Myocyte (in vitro differentiated cells): ENCODE results near the gene RIPOR3. TPM values are rescaled to one million over a fixed set of nuclear protein-coding genes. Genes with fewer than 3 reads are reported as not detected.
"Not testable (repeated sequence)": the region's sequence is repeated elsewhere in the genome, so short reads cannot be mapped to it uniquely, and the experiment has no call there.

Source experiments
- DNase-seq: peaks from one replicate; pipeline ENCODE4 v3.0.0-alpha.2; 2012; ENCODE audit warnings: low read depth
- total RNA-seq: library from RNA; depleted of rRNA; stranded (reverse); fragments of >200 nt; gene quantifications from 2 replicates; pipeline ENCODE4 v1.2.3, GENCODE V29; 2014

The RIPOR3 gene
- total RNA-seq, 1 donor from 2014 or later, result 0.16 TPM

DNA sequence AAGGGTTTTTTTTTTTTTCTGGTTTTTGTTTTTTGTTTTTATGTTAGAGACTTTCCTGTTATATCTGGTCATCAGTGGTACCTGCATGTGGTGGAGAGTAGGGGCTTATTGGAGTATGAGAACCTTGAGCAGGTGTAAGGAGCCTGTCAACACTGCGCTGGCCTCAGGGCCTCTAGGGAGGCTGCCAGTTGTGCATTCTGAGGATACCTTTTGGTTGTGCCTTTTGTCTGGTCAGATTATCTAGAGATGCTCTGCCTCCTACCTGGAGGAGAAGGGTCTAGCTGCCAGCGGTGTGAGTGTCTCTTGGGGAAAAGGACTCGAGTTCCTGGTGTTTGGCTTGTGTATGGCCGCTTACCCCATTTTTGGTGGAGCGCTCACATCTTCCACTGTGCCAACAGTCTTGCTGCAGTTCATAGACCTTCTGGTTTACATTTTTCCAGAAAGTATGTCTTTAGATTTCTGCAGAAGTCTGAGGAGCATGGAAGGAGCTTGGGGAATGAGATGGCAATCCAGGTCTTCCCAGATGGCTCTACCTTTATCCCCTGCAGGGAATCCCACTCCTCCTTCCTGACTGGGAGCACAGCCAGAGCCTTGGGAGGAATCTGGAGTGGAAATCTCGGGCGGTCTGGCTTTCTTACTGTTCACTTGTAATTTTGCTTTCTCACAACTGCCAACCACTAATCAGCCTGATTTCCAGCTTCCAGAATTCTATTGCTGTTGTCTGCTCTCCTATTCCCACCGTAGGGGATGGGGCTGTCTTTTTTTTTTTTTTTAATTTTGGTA is 131.3 kb downstream of the RIPOR3 start:
- no peak for DNase-seq

DNA sequence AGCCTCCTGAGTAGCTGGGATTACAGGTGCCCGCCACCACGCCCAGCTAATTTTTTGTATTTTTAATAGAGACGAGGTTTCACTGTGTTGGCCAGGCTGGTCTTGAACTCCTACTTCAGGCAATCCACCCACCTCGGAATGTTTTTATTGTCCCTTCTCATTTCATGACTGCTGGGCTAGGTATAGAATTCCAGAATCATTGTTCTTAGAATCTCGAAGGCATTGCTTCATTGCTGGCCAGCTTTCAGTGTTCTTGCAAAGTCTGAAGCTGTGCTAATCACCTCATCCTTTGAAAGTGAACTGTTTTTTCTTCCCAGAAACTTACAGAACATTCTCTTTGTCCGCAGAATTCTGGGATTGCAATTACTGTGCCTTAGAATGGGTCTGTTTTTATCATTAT is 132.2 kb downstream of the RIPOR3 start:
- DNase-seq, result no peak

GRCh38 chr20:50558483-50558925 is 132.8 kb downstream of the RIPOR3 start:
- peak; percentile 81 for DNase-seq

- DNase-seq, result no peak
Observed at GRCh38 chr20:50557549-50558134, 133.7 kb downstream of the RIPOR3 start.

DNA sequence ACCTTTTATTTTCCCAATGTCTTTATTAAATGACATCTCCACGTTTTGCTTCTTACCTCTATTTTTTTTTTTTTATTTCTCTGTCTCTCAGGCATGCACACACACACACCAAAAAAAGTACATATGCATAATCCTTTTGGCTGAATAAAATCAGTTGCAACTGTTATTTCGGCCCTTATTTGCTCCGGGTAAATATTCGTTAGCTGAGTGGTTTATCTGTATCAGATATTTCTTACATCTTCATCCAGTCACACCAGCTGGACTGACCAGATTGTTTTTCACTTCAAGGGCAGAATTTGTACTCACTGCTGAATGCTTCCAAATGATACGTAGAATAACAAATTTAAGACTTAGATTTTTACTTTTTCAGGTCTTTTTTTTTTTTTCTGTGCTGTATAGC is 135.7 kb downstream of the RIPOR3 start:
- DNase-seq, result no peak

DNA sequence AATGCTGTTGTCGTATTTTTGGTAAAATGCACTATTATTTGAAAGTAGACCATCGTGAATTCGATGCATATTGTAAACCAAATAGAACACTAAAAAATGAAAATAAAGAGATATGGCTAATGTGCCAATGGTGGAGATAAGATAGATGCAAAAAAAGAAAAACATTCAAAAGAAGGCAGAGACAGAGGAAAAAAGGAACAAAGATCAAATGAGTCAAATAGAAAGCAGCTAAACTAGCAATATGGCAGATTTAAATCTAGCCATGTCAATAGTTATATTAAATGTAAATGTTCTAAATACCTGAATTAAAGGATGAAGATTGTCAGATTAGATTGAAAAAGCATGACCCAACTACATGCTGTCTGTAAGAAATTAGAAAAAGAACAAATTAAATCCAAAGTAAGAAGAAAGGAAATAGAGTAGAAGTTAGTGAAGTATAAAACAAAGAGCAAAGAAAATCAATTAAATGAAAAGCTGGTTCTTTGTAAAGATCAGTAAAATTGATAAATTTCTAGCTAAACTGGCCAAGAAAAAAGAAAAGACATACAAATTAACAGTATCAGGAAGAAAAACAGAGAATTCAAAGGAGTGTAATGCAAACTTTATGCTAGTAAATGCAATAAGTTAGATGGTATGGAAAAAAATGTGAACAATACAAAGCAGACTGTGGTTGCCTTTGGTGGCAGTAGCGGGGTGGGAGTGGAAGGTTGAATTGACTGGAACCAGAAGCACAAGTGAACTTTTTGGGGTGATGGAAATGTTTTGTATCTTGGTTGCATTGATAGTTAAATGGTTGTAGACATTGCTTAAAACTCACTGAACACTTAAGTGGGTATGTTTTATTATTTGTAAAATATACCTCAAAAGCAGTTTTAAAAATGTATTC is 136.4 kb downstream of the RIPOR3 start:
- DNase-seq, result no peak

- no peak for DNase-seq
Observed at GRCh38 chr20:50552979-50553378, 138.4 kb downstream of the RIPOR3 start.

GRCh38 chr20:50551288-50551687 is 140.1 kb downstream of the RIPOR3 start:
- no peak for DNase-seq

GRCh38 chr20:50550531-50550930 is 140.8 kb downstream of the RIPOR3 start:
- DNase-seq, result no peak

GRCh38 chr20:50548396-50548795 is 142.9 kb downstream of the RIPOR3 start:
- DNase-seq, result no peak

DNA sequence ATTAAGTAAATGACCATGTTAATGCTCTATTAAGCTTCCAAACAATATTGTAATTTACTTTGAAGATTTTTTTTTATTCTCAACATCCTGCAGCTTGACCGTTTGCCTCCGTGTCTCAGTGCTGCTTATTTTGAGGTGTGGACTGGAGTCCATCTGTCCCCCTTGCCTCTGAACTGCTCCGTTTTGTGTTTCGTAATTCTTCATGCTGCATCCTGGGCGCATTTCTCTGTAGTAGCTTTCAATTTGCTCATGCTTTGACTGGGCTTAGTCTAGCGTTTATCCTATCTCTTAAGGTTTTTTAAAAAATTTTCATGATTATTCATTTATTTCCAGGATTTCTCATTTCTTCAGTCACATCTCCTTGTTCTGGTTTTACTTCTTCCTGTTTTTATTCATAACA is 143.4 kb downstream of the RIPOR3 start:
- DNase-seq, result no peak

- no peak for DNase-seq
Observed at GRCh38 chr20:50546729-50547314, 144.5 kb downstream of the RIPOR3 start.

- peak; percentile 20 for DNase-seq
Observed at GRCh38 chr20:50545126-50545525, 146.2 kb downstream of the RIPOR3 start.

- DNase-seq, result no peak
Observed at GRCh38 chr20:50543326-50543725, 148.0 kb downstream of the RIPOR3 start.

GRCh38 chr20:50541606-50542041 is 149.7 kb downstream of the RIPOR3 start:
- no peak for DNase-seq

DNA sequence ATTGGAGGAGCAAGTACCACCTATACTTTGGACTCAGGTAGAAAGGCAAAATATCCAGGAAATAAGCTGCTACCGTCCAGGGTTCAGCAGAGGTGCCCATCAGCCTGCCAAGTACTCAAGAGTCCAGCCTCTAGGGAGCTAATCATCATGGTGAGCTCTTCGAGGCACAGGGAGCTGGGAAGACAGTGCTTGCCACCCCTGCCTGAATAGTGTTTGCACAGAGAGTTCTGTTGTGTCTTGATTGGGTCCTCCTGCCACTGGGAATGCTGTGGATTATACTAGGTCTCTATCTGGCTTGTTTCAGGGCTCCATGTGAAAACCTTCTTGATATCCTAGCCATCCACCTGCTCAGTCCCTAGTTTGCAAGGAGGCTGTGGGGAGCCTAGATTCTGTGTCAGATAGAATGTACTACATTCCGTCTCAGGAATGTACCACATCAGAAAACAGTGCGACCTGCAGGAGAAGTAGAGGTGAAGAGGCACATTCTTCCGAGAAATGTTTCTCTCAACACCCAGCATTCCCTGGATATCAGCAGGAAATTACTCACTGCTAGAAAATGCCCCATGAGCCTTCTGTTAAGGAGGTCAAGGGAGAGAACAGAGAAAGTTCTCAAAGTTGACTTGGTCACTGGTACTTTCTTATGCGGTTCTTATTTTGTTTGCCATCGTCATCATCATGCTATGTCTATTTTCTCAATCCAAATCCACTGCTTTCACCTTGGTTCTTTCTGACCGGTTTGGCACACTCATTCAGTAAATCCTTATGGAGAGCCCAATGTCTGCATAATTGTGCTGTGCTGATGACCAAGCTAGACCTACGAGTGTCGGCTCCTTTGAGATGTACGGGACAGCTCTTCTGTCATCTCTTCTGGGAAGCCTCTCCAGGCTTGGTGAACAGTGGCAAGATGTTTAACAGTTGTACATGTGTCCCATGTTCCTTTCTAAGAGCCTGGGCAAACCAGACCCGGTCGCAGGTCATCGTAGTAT is 150.4 kb downstream of the RIPOR3 start:
- peak; percentile 43 for DNase-seq

GRCh38 chr20:50539798-50540197 is 151.5 kb downstream of the RIPOR3 start:
- not testable (repeated sequence) for DNase-seq

DNA sequence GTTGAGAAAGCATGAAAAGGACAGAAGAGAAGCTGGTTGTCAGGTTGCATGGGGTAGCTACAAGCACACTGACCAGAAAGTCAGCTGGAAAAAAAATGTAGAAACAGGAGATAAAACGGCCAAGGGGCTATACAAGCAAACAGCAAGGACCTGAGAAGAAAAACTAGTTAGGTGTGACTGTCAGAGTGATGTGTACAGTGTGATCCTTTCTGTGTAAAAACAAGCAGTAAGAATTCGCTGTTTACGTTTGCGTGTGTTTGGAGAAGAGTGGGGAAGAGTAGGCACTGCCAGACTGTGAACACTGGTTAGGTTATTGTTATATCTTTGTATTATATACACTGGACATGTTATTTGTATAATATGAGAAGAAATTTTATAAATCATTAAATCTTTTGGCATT is 153.1 kb downstream of the RIPOR3 start:
- no peak for DNase-seq

GRCh38 chr20:50537546-50538201 is 153.7 kb downstream of the RIPOR3 start:
- DNase-seq, result no peak

GRCh38 chr20:50536333-50536732 is 155.0 kb downstream of the RIPOR3 start:
- DNase-seq, result no peak
